ENCODE measurements around the gene SLC34A3. TPM values are rescaled to one million over a fixed set of nuclear protein-coding genes. Genes with fewer than 3 reads are reported as not detected.

SLC34A3 gene
- total RNA-seq, 4 donors from 2014 or later = not detected

GRCh38 chr9:137188086-137188489 is 42.6 kb upstream of the SLC34A3 start:
- Histone ChIP-seq H3K36me3 (peaks cover 0 to 61% of the 10 kb centered on the region in 2 donors), H3K4me3 (peak overlapping the region; percentile 63 to 75), H3K27me3 (no peaks in the 10 kb centered on the region), H3K27ac (peak overlapping the region; percentile 75 to 99 (median 98)), H3K9me3 (no peaks in the 10 kb centered on the region), H3K4me1 (peaks cover 6 to 71% (median 36%) of the 10 kb centered on the region in 3 donors)
- TF ChIP-seq POLR2AphosphoS5 (IDR thresholded peaks at IDR 0.05) (no peak), EP300 (IDR thresholded peaks at IDR 0.05) (no peak), POLR2A (IDR thresholded peaks at IDR 0.05) (no peak), CTCF (IDR thresholded peaks at IDR 0.05) (no peak)
- no peak for ATAC-seq
- 0% methylated on average over 5 to 7 of the region's 31 CpGs for WGBS, 2 donors (ENCODE audit: low coverage in 1 of 2)

GRCh38 chr9:137188490-137189296 is 42.0 kb upstream of the SLC34A3 start, which contains the start of the genes ANAPC2 and SSNA1:
Gene ANAPC2 (minus strand): TSS chr9:137188560. CDS start chr9:137188532, 28 bp downstream.
Gene SSNA1 (plus strand): TSS chr9:137188676. CDS start chr9:137188727, 51 bp downstream.
- WGBS, 2 donors (ENCODE audit: low coverage in 1 of 2) = no CpG with 5 or more reads among the region's 98 CpGs
- H3K9me3 ChIP-seq = no peaks in the 10 kb centered on the region
- H3K27me3 ChIP-seq = no peaks in the 10 kb centered on the region

GRCh38 chr9:137189297-137190295 is 41.1 kb upstream of the SLC34A3 start:
- Histone ChIP-seq H3K36me3 (peaks cover 0 to 46% of the 10 kb centered on the region in 2 donors), H3K9me3 (no peaks in the 10 kb centered on the region), H3K4me3 (peak overlapping the region; percentile 63 to 75), H3K27me3 (no peaks in the 10 kb centered on the region), H3K4me1 (peaks cover 6 to 79% (median 36%) of the 10 kb centered on the region in 3 donors), H3K27ac (peak overlapping the region; percentile 75 to 99 (median 98))
- TF ChIP-seq CTCF (IDR thresholded peaks at IDR 0.05) (peak in 1 of 4 experiments; percentile 13), EP300 (IDR thresholded peaks at IDR 0.05) (no peak)
- ATAC-seq = no peak
- 42% methylated on average over 5 of the region's 23 CpGs; no CpG with 5 or more reads in 1 of the 2 donors for WGBS, 2 donors (ENCODE audit: low coverage in 1 of 2)

More at GRCh38 chr9:137188490-137189296, 42.0 kb upstream of the SLC34A3 start, which contains the start of the genes ANAPC2 and SSNA1:
- Histone ChIP-seq H3K4me1 (peaks cover 6 to 71% (median 36%) of the 10 kb centered on the region in 3 donors), H3K27ac (peak within 1 kb of the TSS; percentile 75 to 99 (median 98)), H3K4me3 (peak within 1 kb of the TSS; percentile 63 to 75), H3K36me3 (peaks cover 0 to 55% of the 10 kb centered on the region in 2 donors)
- ATAC-seq = peak; percentile 93
- TF ChIP-seq CTCF (IDR thresholded peaks at IDR 0.05) (peak in 3 of 4 experiments; percentile 15 to 42 (median 16)), POLR2AphosphoS5 (IDR thresholded peaks at IDR 0.05) (peak; percentile 95), POLR2A (IDR thresholded peaks at IDR 0.05) (peak; percentile 92 to 95), EP300 (IDR thresholded peaks at IDR 0.05) (no peak)

GRCh38 chr9:137190315-137190856 is 40.3 kb upstream of the SLC34A3 start:
- TF ChIP-seq CTCF (IDR thresholded peaks at IDR 0.05) (no peak), POLR2AphosphoS5 (IDR thresholded peaks at IDR 0.05) (no peak), POLR2A (IDR thresholded peaks at IDR 0.05) (no peak), EP300 (IDR thresholded peaks at IDR 0.05) (no peak)
- ATAC-seq = no peak
- Histone ChIP-seq H3K4me1 (peaks cover 6 to 79% (median 36%) of the 10 kb centered on the region in 3 donors), H3K36me3 (peaks cover 0 to 38% of the 10 kb centered on the region in 2 donors), H3K27me3 (no peaks in the 10 kb centered on the region), H3K9me3 (no peaks in the 10 kb centered on the region), H3K27ac (peak overlapping the region in 3 of 4 donors; percentile 97 to 99 (median 99)), H3K4me3 (no peak overlapping the region)
- WGBS, 2 donors (ENCODE audit: low coverage in 1 of 2) = 40 to 92% methylated on average over 1 to 2 of the region's 9 CpGs
